PC-3 (cell line): ENCODE data around the gene GCAT.

Experiments used
- EZH2 ChIP-seq: fragments of 300-600 bp; sonication (generic); IDR thresholded peaks from one replicate; pipeline ENCODE4 v1.6.1; 2017; ENCODE audit warnings: antibody characterized with exemption, mild to moderate bottlenecking, low read length; ENCODE audit not compliant: unreplicated experiment
- EZH2phosphoT487 ChIP-seq: fragments of 300-600 bp; sonication (generic); IDR thresholded peaks from 2 replicates; pipeline ENCODE4 v1.6.1; 2018; ENCODE audit warnings: mild to moderate bottlenecking, antibody characterized with exemption, low read length, borderline replicate concordance
- TF ChIP-seq, protein P1 (sequence below): fragments of 300-600 bp; sonication (generic); conservative IDR thresholded peaks from 2 replicates; pipeline ENCODE4 v1.5.1; 2017; ENCODE audit warnings: antibody characterized with exemption, low read depth, mild to moderate bottlenecking, low read length

DNA sequence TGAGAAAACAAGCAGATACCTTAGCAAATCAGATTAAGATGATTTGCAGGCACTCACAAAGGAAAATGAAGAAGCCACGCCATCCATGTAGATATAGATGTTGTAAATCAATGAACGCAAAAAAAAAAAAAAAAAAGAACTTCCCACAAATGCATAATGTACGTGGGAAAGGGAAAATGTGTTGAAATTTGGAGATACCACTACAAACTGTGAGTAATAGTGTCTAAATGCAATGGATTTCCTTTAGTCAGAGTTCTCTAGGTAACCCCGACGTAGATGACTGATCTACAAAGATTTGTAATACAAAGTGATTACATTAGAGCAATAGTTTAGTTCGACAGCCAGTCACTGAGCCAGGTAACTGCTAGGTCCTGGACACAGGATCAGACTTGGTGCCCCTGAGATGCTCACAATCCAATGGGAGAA lies 37.2 kb downstream of the GCAT start:
- TF ChIP-seq, protein P1, sequence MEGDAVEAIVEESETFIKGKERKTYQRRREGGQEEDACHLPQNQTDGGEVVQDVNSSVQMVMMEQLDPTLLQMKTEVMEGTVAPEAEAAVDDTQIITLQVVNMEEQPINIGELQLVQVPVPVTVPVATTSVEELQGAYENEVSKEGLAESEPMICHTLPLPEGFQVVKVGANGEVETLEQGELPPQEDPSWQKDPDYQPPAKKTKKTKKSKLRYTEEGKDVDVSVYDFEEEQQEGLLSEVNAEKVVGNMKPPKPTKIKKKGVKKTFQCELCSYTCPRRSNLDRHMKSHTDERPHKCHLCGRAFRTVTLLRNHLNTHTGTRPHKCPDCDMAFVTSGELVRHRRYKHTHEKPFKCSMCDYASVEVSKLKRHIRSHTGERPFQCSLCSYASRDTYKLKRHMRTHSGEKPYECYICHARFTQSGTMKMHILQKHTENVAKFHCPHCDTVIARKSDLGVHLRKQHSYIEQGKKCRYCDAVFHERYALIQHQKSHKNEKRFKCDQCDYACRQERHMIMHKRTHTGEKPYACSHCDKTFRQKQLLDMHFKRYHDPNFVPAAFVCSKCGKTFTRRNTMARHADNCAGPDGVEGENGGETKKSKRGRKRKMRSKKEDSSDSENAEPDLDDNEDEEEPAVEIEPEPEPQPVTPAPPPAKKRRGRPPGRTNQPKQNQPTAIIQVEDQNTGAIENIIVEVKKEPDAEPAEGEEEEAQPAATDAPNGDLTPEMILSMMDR: no peak
- no peak for TF ChIP-seq EZH2
- no peak for TF ChIP-seq EZH2phosphoT487
